Activated CD4-positive, CD25-positive, alpha-beta regulatory T cell treated with anti-CD3 and anti-CD28 coated beads, Interleukin-2, amount 50 U/mL, for 72 hours (primary cell): Measurements from ENCODE around the gene JPT1.
"Not testable (repeated sequence)": the region's sequence is repeated elsewhere in the genome, so short reads cannot be mapped to it uniquely, and the experiment has no call there.

ENCODE experiments used
- DNase-seq: peaks from one replicate; pipeline ENCODE4 v3.0.0; 2021

JPT1 gene

GRCh38 chr17:75155191-75155601 lies 884 bp upstream of the JPT1 start:
- DNase-seq, result no peak

- DNase-seq, result no peak
Measured at GRCh38 chr17:75153780-75154194, 525 bp downstream of the JPT1 start.

- DNase-seq, result peak; percentile 34
Measured at GRCh38 chr17:75152922-75153779, 1.2 kb downstream of the JPT1 start.

GRCh38 chr17:75152523-75152921 lies 1.8 kb downstream of the JPT1 start:
- DNase-seq, result no peak

- DNase-seq, result no peak
Measured at GRCh38 chr17:75151930-75152329, 2.4 kb downstream of the JPT1 start.

GRCh38 chr17:75147878-75148546 lies 6.3 kb downstream of the JPT1 start:
- peak; percentile 8 for DNase-seq

GRCh38 chr17:75146592-75146991 lies 7.7 kb downstream of the JPT1 start:
- DNase-seq, result no peak

- no peak for DNase-seq
Measured at GRCh38 chr17:75144816-75145512, 9.3 kb downstream of the JPT1 start.

GRCh38 chr17:75142236-75142971 lies 11.9 kb downstream of the JPT1 start:
- no peak for DNase-seq

- DNase-seq, result no peak
Measured at GRCh38 chr17:75138519-75138918, 15.8 kb downstream of the JPT1 start.

GRCh38 chr17:75137762-75138161 lies 16.6 kb downstream of the JPT1 start:
- not testable (repeated sequence) for DNase-seq

GRCh38 chr17:75135946-75136345 lies 18.4 kb downstream of the JPT1 start:
- no peak for DNase-seq

GRCh38 chr17:75135452-75135851 lies 18.9 kb downstream of the JPT1 start:
- no peak for DNase-seq

GRCh38 chr17:75133607-75134347 lies 20.5 kb downstream of the JPT1 start:
- DNase-seq, result not testable (repeated sequence)

- DNase-seq, result no peak
Measured at GRCh38 chr17:75133001-75133400, 21.3 kb downstream of the JPT1 start.

- not testable (repeated sequence) for DNase-seq
Measured at GRCh38 chr17:75132018-75133000, 22.0 kb downstream of the JPT1 start.

- peak; percentile 79 for DNase-seq
Measured at GRCh38 chr17:75131278-75132017, 22.9 kb downstream of the JPT1 start, which contains the start of gene NT5C. Gene NT5C (minus strand): TSS chr17:75131742. CDS start chr17:75131707, 35 bp downstream.

GRCh38 chr17:75130632-75131277 lies 23.6 kb downstream of the JPT1 start:
- no peak for DNase-seq

- no peak for DNase-seq
Measured at GRCh38 chr17:75130059-75130631, 24.2 kb downstream of the JPT1 start.
